Measurements from ENCODE around the gene EBLN1.

GRCh38 chr10:22193945-22194344, 23.9 kb downstream of the EBLN1 start:
- TF ChIP-seq CTCF (IDR thresholded peaks at IDR 0.05; ENCODE audit: low read length) (no peak), EZH2 (optimal IDR thresholded peaks at IDR 0.05; ENCODE audit: low read depth, low read length) (no peak)
